ENCODE results near the gene DEFB125.

The DEFB125 gene, protein sequence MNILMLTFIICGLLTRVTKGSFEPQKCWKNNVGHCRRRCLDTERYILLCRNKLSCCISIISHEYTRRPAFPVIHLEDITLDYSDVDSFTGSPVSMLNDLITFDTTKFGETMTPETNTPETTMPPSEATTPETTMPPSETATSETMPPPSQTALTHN

DNA sequence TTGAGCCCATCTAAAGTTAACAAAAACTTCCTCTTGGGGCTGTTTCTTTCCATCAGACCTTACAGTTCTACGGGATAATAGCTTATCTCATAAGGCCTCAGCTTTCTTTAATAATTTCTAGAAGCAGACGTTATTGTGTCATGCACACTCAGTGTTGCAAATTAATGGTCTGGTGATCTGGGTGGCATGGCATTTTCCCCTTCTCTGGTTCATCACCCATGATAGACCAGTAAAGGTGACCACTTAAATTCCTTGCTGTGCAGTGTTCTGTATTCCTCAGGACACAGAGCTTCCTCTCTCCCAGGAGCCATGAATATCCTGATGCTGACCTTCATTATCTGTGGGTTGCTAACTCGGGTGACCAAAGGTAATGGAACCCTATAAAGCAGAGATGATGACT, at the start of gene DEFB125:
Gene DEFB125 (plus strand): TSS at position 272 of the 400 bp plus-strand sequence. CDS start 38 bp downstream, at position 310.
- no peaks in the 10 kb centered on the region for H3K4me1 ChIP-seq (ENCODE audit: insufficient read depth, insufficient read length)
- H3K27me3 ChIP-seq (ENCODE audit: insufficient read depth, insufficient read length): no peaks in the 10 kb centered on the region
- no peaks in the 10 kb centered on the region for H3K36me3 ChIP-seq (ENCODE audit: insufficient read depth, insufficient read length, low read length)

DNA sequence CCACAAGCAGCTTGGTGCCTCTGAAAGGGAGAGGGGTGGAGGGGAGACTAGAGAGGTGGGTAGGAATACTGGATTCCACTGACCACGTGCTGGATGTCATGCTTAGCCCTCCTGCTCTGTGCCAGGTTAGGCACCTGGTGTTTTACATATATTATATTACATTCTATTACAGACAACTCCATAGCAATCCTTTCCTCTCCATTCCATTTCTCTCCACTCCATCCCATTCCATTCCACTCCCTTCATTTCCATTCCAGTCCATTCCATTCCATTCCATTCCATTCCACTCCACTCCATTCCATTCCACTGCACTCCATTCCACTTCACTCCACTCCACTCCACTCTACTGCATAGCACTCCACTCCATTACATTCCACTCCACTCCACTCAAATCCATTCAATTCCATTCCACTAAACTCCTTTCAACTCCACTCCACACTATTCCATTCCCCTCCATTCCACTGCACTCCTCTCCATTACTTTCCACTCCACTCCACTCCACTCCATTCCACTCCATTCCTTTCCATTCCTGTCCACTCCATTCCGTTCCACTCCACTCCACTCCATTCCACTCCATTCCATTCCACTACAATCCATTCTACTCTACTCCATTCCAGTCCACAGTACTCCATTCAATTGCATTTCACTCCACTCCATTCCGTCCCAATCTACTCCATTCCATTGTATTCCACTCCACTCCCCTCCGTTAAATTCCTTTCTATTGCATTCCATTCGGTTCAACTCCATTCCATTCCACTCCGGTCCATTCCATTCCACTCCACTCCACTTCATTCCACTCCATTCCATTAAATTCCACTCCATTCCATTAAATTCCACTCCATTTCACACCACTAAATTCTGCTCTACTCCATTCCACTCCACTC, 27.2 kb upstream of the DEFB125 start:
- Histone ChIP-seq H3K36me3 (ENCODE audit: insufficient read depth, insufficient read length, low read length) (no peaks in the 10 kb centered on the region), H3K4me1 (ENCODE audit: insufficient read depth, insufficient read length) (no peaks in the 10 kb centered on the region), H3K9me3 (ENCODE audit: insufficient read depth, low read length) (peaks cover 42% of the 10 kb centered on the region), H3K4me3 (ENCODE audit: insufficient read length, low read depth) (no peak overlapping the region), H3K9ac (ENCODE audit: insufficient read length, low read depth) (no peak overlapping the region), H3K27me3 (ENCODE audit: insufficient read depth, insufficient read length) (peaks cover 5% of the 10 kb centered on the region)
- DNase-seq (ENCODE audit: low read depth, low spot score): no peak
- no peak for TF ChIP-seq SUZ12 (IDR thresholded peaks at IDR 0.05; ENCODE audit: extremely low read depth, insufficient read depth, insufficient read length)
- TF ChIP-seq ZNF274 (IDR thresholded peaks at IDR 0.05; ENCODE audit: low read depth, low read length): no peak
- TF ChIP-seq YY1 (IDR thresholded peaks at IDR 0.05; ENCODE audit: insufficient read depth, insufficient read length): no peak

More for the DNA sequence above, at the start of gene DEFB125:
- H3K9me3 ChIP-seq (ENCODE audit: insufficient read depth, low read length): no peaks in the 10 kb centered on the region
- no peak for DNase-seq (ENCODE audit: low read depth, low spot score)
- H3K9ac ChIP-seq (ENCODE audit: insufficient read length, low read depth): no peak within 1 kb of the TSS
- TF ChIP-seq ZNF274 (IDR thresholded peaks at IDR 0.05; ENCODE audit: low read depth, low read length) (no peak), SUZ12 (IDR thresholded peaks at IDR 0.05; ENCODE audit: extremely low read depth, insufficient read depth, insufficient read length) (no peak), YY1 (IDR thresholded peaks at IDR 0.05; ENCODE audit: insufficient read depth, insufficient read length) (no peak)
- H3K4me3 ChIP-seq (ENCODE audit: insufficient read length, low read depth): no peak within 1 kb of the TSS

DNA sequence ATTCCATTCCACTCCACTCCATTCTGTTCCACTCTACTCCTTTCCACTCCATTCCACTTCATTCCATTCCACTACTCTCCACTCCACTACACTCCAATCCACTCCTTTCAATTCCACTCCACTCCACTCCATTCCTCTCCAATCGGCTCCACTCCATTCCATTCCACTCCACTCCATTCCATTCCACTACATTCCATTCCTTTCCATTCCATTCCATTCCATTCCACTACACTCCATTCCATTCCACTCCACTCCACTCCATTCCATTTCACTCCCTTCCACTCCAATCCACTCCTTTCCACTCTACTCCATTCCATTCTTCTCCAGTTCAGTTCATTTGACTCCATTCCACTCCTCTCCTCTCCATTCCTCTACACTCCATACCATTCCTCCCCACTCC, 26.2 kb upstream of the DEFB125 start:
- TF ChIP-seq SUZ12 (IDR thresholded peaks at IDR 0.05; ENCODE audit: extremely low read depth, insufficient read depth, insufficient read length): no peak
- TF ChIP-seq ZNF274 (IDR thresholded peaks at IDR 0.05; ENCODE audit: low read depth, low read length): no peak
- no peak for TF ChIP-seq YY1 (IDR thresholded peaks at IDR 0.05; ENCODE audit: insufficient read depth, insufficient read length)
- Histone ChIP-seq H3K36me3 (ENCODE audit: insufficient read depth, insufficient read length, low read length) (no peaks in the 10 kb centered on the region), H3K9me3 (ENCODE audit: insufficient read depth, low read length) (peaks cover 51% of the 10 kb centered on the region), H3K4me3 (ENCODE audit: insufficient read length, low read depth) (no peak overlapping the region), H3K9ac (ENCODE audit: insufficient read length, low read depth) (no peak overlapping the region), H3K27me3 (ENCODE audit: insufficient read depth, insufficient read length) (peaks cover 5% of the 10 kb centered on the region), H3K4me1 (ENCODE audit: insufficient read depth, insufficient read length) (no peaks in the 10 kb centered on the region)
- no peak for DNase-seq (ENCODE audit: low read depth, low spot score)

DNA sequence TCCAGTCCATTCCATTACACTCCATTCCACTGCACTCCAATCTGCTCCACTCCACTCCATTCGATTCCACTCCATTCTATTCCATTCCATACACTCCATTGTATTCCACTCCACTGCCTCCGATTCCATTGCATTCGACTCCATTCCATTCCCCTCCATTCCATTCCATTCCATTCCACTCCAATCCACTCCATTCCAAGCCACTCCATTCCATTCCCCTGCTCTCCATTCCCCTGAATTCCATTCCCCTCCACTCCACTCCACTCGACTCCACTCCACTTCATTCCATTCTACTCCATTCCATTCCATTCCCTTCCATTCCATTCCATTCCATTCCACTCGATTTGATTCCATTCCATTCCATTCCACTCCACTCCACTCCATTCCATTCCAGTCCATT, 25.7 kb upstream of the DEFB125 start:
- H3K9ac ChIP-seq (ENCODE audit: insufficient read length, low read depth): no peak overlapping the region
- H3K27me3 ChIP-seq (ENCODE audit: insufficient read depth, insufficient read length): peaks cover 5% of the 10 kb centered on the region
- no peaks in the 10 kb centered on the region for H3K4me1 ChIP-seq (ENCODE audit: insufficient read depth, insufficient read length)
- DNase-seq (ENCODE audit: low read depth, low spot score): no peak
- H3K9me3 ChIP-seq (ENCODE audit: insufficient read depth, low read length): peaks cover 57% of the 10 kb centered on the region
- TF ChIP-seq ZNF274 (IDR thresholded peaks at IDR 0.05; ENCODE audit: low read depth, low read length) (no peak), YY1 (IDR thresholded peaks at IDR 0.05; ENCODE audit: insufficient read depth, insufficient read length) (no peak), SUZ12 (IDR thresholded peaks at IDR 0.05; ENCODE audit: extremely low read depth, insufficient read depth, insufficient read length) (no peak)
- H3K36me3 ChIP-seq (ENCODE audit: insufficient read depth, insufficient read length, low read length): no peaks in the 10 kb centered on the region
- no peak overlapping the region for H3K4me3 ChIP-seq (ENCODE audit: insufficient read length, low read depth)

DNA sequence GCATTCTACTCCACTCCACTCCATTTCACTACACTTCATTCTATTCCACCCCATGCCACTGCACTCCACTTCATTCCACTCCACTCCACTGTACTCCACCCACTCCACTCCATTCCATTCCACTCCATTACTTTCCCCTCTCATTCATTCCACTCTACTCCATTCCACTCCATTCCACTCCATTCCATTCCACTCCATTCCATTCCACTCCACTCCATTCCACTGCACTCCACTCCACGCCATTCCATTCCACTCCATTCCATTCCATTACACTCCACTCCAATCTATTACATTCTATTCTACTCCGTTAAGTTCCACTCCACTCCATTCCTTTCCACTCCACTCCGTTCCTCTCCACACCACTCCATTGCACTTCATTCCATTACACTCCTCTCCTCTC, 25.0 kb upstream of the DEFB125 start:
- H3K9ac ChIP-seq (ENCODE audit: insufficient read length, low read depth): no peak overlapping the region
- peaks cover 5% of the 10 kb centered on the region for H3K27me3 ChIP-seq (ENCODE audit: insufficient read depth, insufficient read length)
- H3K36me3 ChIP-seq (ENCODE audit: insufficient read depth, insufficient read length, low read length): no peaks in the 10 kb centered on the region
- no peak overlapping the region for H3K4me3 ChIP-seq (ENCODE audit: insufficient read length, low read depth)
- H3K4me1 ChIP-seq (ENCODE audit: insufficient read depth, insufficient read length): no peaks in the 10 kb centered on the region
- DNase-seq (ENCODE audit: low read depth, low spot score): no peak
- no peak for TF ChIP-seq SUZ12 (IDR thresholded peaks at IDR 0.05; ENCODE audit: extremely low read depth, insufficient read depth, insufficient read length)
- no peak for TF ChIP-seq ZNF274 (IDR thresholded peaks at IDR 0.05; ENCODE audit: low read depth, low read length)
- no peak for TF ChIP-seq YY1 (IDR thresholded peaks at IDR 0.05; ENCODE audit: insufficient read depth, insufficient read length)
- H3K9me3 ChIP-seq (ENCODE audit: insufficient read depth, low read length): peaks cover 57% of the 10 kb centered on the region

DNA sequence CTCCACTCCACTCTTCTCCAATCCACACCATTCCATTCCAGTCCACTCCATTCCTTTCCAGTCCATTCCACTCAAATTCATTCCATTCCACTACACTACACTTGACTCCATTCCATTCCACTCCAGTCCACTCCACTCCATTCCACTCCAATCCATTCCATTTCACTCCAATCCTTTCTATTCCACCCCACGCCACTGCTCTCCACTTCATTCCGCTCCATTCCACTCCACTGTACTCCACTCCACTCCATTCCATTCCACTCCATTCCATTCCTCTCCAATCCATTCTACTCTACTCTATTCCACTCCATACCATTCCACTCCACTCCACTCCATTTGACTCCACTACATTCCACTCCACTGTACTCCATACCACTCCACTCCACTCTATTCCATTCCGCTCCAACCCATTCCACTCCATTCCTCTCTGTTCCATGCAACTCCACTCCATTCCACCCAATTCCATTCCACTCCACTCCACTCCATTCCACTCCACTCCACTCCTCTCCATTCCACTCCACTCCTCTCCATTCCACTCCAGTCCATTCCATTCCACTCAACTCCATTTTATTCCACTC, 23.4 kb upstream of the DEFB125 start:
- TF ChIP-seq ZNF274 (IDR thresholded peaks at IDR 0.05; ENCODE audit: low read depth, low read length): no peak
- Histone ChIP-seq H3K4me3 (ENCODE audit: insufficient read length, low read depth) (no peak overlapping the region), H3K9ac (ENCODE audit: insufficient read length, low read depth) (no peak overlapping the region), H3K27me3 (ENCODE audit: insufficient read depth, insufficient read length) (peaks cover 7% of the 10 kb centered on the region), H3K36me3 (ENCODE audit: insufficient read depth, insufficient read length, low read length) (no peaks in the 10 kb centered on the region), H3K9me3 (ENCODE audit: insufficient read depth, low read length) (peaks cover 57% of the 10 kb centered on the region), H3K4me1 (ENCODE audit: insufficient read depth, insufficient read length) (no peaks in the 10 kb centered on the region)
- DNase-seq (ENCODE audit: low read depth, low spot score): no peak

DNA sequence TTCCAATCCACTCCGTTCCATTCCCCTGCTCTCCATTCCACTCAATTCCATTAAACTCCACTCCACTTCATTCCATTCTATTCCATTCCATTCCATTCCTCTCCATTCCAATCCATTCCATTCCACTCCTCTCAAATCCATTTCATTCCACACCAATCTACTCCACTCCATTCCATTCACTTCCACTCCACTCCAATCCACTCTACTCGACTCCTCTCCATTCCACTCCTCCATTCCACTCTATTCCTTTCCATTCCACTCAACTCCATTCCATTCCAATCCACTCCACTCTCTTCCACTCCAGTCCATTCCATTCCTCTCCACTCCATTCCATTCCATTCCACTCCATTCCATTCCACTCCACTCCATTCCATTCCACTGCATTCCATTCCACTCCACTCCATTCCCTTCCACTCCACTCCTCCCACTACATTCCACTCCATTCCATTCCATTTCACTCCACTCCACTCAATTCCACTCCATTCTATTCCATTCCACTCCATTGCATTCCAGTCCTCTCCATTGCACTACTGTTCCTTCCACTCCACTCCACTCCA, 22.6 kb upstream of the DEFB125 start:
- Histone ChIP-seq H3K4me1 (ENCODE audit: insufficient read depth, insufficient read length) (no peaks in the 10 kb centered on the region), H3K9me3 (ENCODE audit: insufficient read depth, low read length) (peaks cover 57% of the 10 kb centered on the region), H3K4me3 (ENCODE audit: insufficient read length, low read depth) (no peak overlapping the region), H3K9ac (ENCODE audit: insufficient read length, low read depth) (no peak overlapping the region), H3K36me3 (ENCODE audit: insufficient read depth, insufficient read length, low read length) (no peaks in the 10 kb centered on the region), H3K27me3 (ENCODE audit: insufficient read depth, insufficient read length) (peaks cover 8% of the 10 kb centered on the region)
- no peak for DNase-seq (ENCODE audit: low read depth, low spot score)
- TF ChIP-seq SUZ12 (IDR thresholded peaks at IDR 0.05; ENCODE audit: extremely low read depth, insufficient read depth, insufficient read length) (no peak), ZNF274 (IDR thresholded peaks at IDR 0.05; ENCODE audit: low read depth, low read length) (no peak), YY1 (IDR thresholded peaks at IDR 0.05; ENCODE audit: insufficient read depth, insufficient read length) (no peak)
